ENCODE data around the gene WNT5B. TPM values are rescaled to one million over a fixed set of nuclear protein-coding genes. Genes with fewer than 3 reads are reported as not detected.

Gene WNT5B
- total RNA-seq, 1 donor from 2014 or later = 16.3 TPM

DNA sequence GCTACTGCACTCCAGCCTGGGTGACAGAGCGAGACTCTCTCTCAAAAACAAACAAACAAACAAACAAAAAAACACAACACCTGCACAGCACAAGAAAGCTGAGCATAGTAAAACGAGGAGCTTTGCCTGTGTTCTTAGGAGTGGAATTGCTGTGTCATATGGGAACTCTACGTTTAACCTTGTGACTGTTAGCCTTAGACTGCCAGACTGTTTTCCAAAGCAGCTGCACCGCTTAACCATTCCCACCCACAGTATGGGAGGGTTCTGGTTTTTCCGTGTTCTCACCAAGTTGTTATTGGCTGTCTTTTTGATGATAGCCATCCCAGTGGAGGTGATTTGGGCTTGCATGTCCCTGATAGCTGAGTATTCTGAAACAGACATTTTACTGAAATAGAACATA is 9.2 kb downstream of the WNT5B start:
- Mint-ChIP-seq H3K4me1 (ENCODE audit: low read depth, unreplicated experiment) (peaks cover 22% of the 10 kb centered on the region), H3K4me3 (ENCODE audit: unreplicated experiment) (peak overlapping the region; percentile 20), H3K36me3 (ENCODE audit: unreplicated experiment) (peaks cover 4% of the 10 kb centered on the region), H3K27me3 (ENCODE audit: unreplicated experiment) (peaks cover 4% of the 10 kb centered on the region), H3K9me3 (ENCODE audit: unreplicated experiment) (peaks cover 2% of the 10 kb centered on the region), H3K27ac (ENCODE audit: unreplicated experiment) (no peak overlapping the region)
- TF ChIP-seq CTCF (IDR thresholded peaks at IDR 0.05; ENCODE audit: partially characterized antibody, unreplicated experiment) = no peak
- no peak for DNase-seq

- Mint-ChIP-seq H3K4me3 (ENCODE audit: unreplicated experiment) (no peak overlapping the region), H3K36me3 (ENCODE audit: unreplicated experiment) (peaks cover 4% of the 10 kb centered on the region), H3K4me1 (ENCODE audit: low read depth, unreplicated experiment) (peaks cover 28% of the 10 kb centered on the region), H3K27ac (ENCODE audit: unreplicated experiment) (no peak overlapping the region), H3K27me3 (ENCODE audit: unreplicated experiment) (peaks cover 4% of the 10 kb centered on the region), H3K9me3 (ENCODE audit: unreplicated experiment) (peaks cover 2% of the 10 kb centered on the region)
- no peak for TF ChIP-seq CTCF (IDR thresholded peaks at IDR 0.05; ENCODE audit: partially characterized antibody, unreplicated experiment)
- no peak for DNase-seq
Measured at GRCh38 chr12:1639538-1639937, 10.5 kb downstream of the WNT5B start.

DNA sequence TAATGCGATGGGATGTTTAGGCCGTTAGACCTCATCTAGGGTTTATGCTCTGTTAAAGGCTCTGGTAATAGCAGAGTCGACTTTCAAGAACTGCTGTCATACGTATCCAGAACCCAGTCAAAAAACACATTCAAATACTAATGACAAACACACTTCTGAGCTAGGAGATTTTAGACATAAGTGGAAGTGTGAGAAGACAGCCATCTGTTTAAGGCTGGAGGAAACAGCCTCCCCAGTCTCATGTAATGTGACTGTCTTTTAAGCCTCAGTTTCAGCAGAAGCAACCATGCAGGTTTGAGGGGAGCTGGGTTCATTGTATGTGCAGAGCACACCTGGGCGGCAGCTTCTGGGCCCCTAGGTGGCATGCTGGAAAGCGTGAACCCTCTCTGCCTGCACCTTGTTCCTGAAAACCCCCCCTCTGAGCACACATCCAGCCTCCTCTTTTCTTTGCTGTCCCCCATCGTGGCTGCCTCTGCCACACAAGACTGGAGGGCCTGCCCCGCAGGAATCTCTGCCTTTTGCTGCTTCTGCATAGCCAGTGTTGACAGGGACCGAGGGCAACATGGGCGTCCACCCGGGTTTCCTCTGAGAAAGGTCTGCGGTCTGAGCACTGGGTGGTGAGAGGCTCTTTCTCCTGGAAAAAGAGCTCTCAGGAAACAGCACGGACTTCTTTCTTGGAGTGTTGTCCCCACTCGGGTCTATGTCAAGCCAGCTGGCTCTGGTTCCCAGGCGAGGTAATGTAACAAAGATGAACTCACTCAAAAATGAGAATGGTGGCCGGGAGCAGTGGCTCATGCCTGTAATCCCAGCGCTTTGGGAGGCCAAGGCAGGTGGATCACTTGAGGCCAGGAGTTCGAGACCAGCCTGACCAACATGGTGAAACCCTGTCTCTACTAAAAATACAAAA is 11.6 kb downstream of the WNT5B start:
- H3K36me3 Mint-ChIP-seq (ENCODE audit: unreplicated experiment) = peaks cover 4% of the 10 kb centered on the region
- no peak for TF ChIP-seq CTCF (IDR thresholded peaks at IDR 0.05; ENCODE audit: partially characterized antibody, unreplicated experiment)
- peaks cover 4% of the 10 kb centered on the region for H3K27me3 Mint-ChIP-seq (ENCODE audit: unreplicated experiment)
- H3K4me3 Mint-ChIP-seq (ENCODE audit: unreplicated experiment) = no peak overlapping the region
- H3K27ac Mint-ChIP-seq (ENCODE audit: unreplicated experiment) = peak overlapping the region; percentile 39
- H3K4me1 Mint-ChIP-seq (ENCODE audit: low read depth, unreplicated experiment) = peaks cover 29% of the 10 kb centered on the region
- DNase-seq = no peak
- H3K9me3 Mint-ChIP-seq (ENCODE audit: unreplicated experiment) = peaks cover 2% of the 10 kb centered on the region

DNA sequence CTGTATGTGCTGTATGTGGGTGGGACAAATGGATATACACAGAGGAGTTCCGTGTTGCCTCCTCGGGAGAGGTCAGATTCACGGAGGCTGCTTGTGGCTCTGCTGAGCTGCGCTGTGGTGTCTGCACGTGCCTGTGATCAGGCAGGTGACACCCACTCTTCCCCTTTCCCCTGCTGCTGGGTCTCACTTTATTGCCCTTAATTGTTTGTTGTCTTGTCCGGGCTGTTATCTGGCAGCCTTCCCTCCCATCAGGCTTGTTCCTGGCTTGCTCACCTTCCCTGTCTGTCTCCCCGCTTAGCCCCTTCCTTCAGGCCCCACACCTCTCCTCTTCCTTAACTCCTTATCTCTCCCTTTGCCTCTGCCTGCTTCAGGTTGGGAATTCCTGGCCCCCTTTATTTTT is 13.5 kb downstream of the WNT5B start:
- H3K9me3 Mint-ChIP-seq (ENCODE audit: unreplicated experiment) = peaks cover 5% of the 10 kb centered on the region
- peaks cover 12% of the 10 kb centered on the region for H3K36me3 Mint-ChIP-seq (ENCODE audit: unreplicated experiment)
- TF ChIP-seq CTCF (IDR thresholded peaks at IDR 0.05; ENCODE audit: partially characterized antibody, unreplicated experiment) = no peak
- H3K4me1 Mint-ChIP-seq (ENCODE audit: low read depth, unreplicated experiment) = peaks cover 29% of the 10 kb centered on the region
- H3K4me3 Mint-ChIP-seq (ENCODE audit: unreplicated experiment) = no peak overlapping the region
- DNase-seq = no peak
- H3K27me3 Mint-ChIP-seq (ENCODE audit: unreplicated experiment) = peaks cover 5% of the 10 kb centered on the region
- no peak overlapping the region for H3K27ac Mint-ChIP-seq (ENCODE audit: unreplicated experiment)

DNA sequence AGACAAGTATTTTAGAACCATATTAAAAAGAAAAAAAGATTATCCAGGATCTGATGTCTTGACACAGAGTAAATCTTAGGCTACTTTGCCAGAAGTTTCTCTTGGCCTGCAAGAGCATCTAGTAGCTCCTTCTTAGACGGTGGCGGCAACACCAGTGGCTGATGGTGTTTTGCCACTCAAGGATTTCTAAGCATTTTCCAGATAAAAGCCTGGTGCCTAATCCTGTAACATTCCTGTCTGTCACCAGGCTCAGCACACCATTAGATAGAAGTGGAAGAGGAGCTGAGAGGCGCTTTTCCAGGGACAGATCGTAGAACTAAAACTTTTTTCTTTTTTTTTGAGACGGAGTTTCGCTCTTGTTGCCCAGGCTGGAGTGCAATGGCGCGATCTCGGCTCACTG is 14.0 kb downstream of the WNT5B start:
- H3K4me3 Mint-ChIP-seq (ENCODE audit: unreplicated experiment) = no peak overlapping the region
- no peak for DNase-seq
- H3K27me3 Mint-ChIP-seq (ENCODE audit: unreplicated experiment) = peaks cover 5% of the 10 kb centered on the region
- H3K4me1 Mint-ChIP-seq (ENCODE audit: low read depth, unreplicated experiment) = peaks cover 29% of the 10 kb centered on the region
- peaks cover 5% of the 10 kb centered on the region for H3K9me3 Mint-ChIP-seq (ENCODE audit: unreplicated experiment)
- H3K36me3 Mint-ChIP-seq (ENCODE audit: unreplicated experiment) = peaks cover 12% of the 10 kb centered on the region
- no peak overlapping the region for H3K27ac Mint-ChIP-seq (ENCODE audit: unreplicated experiment)
- no peak for TF ChIP-seq CTCF (IDR thresholded peaks at IDR 0.05; ENCODE audit: partially characterized antibody, unreplicated experiment)

Measured in glutamatergic neuron (in vitro differentiated cells).